SK-N-SH (cell line): ENCODE measurements around the gene PZP. TPM values are rescaled to one million over a fixed set of nuclear protein-coding genes. Genes with fewer than 3 reads are reported as not detected.
A peak's percentile ranks its signal among the peaks of the same experiment; 100 is the strongest.
"Not testable (repeated sequence)": the region's sequence is repeated elsewhere in the genome, so short reads cannot be mapped to it uniquely, and the experiment has no call there.

Experiments used
- CTCF ChIA-PET: fragments of 300-600, 350-600 bp; formaldehyde crosslinking; extraction: SDS; loops from one replicate; lab custom pipeline; 2021; lab: Yijun Ruan, JAX
- POLR2A ChIA-PET: fragments of 350-600 bp; sonication (Branson Sonifier 250); formaldehyde crosslinking; extraction: SDS; loops from one replicate; lab custom pipeline; 2020; ENCODE audit warnings: antibody characterized with exemption, inconsistent platforms; lab: Yijun Ruan, JAX
- DNase-seq: peaks from one replicate; pipeline ENCODE4 v3.0.0; 2012
- H2AFZ ChIP-seq: fragments of 200-600 bp; sonication (generic); 2 replicates; pipeline ENCODE4 v1.8.1; 2016; ENCODE audit warnings: antibody characterized with exemption, mild to moderate bottlenecking, low read depth
- H3F3A ChIP-seq: fragments of 200-600 bp; sonication (generic); replicated peaks from 2 replicates; pipeline ENCODE3; 2016; ENCODE audit warnings: antibody characterized with exemption, mild to moderate bottlenecking; ENCODE audit not compliant: insufficient read depth
- H3K27ac ChIP-seq, 2 experiments: fragments of 200-500 bp in 1 of 2; fragments of 200-600 bp in 1 of 2; sonication (Bioruptor generic) in 1 of 2; sonication (generic), shearing (Covaris generic) in 1 of 2; 2 replicates each; pipeline versions ENCODE4 v1.5.1 to v1.6.1; 2014 to 2016; ENCODE audit warnings: low read depth in 2 of 2, inconsistent platforms in 1 of 2, low read length in 1 of 2, mild to moderate bottlenecking in 1 of 2, mixed read lengths in 1 of 2
- H3K27me3 ChIP-seq: fragments of 200-600 bp; sonication (generic), shearing (Covaris generic); 2 replicates; pipeline ENCODE4 v1.6.1; 2016; ENCODE audit warnings: mixed run types; ENCODE audit not compliant: insufficient read depth
- H3K36me3 ChIP-seq, 2 experiments: fragments of 200-500 bp in 1 of 2; fragments of 200-600 bp in 1 of 2; sonication (Bioruptor generic) in 1 of 2; sonication (generic) in 1 of 2; replicated peaks in 1 of 2; 2 replicates each; pipeline versions ENCODE3 to v1.5.1; 2014 to 2016; ENCODE audit warnings: low read length in 1 of 2, mild to moderate bottlenecking in 1 of 2; ENCODE audit not compliant: insufficient read depth in 2 of 2, control insufficient read depth in 1 of 2
- H3K4me1 ChIP-seq, 2 experiments: fragments of 200-500 bp in 1 of 2; fragments of 200-600 bp in 1 of 2; sonication (Bioruptor generic) in 1 of 2; sonication (generic), shearing (Covaris generic) in 1 of 2; 2 replicates each; pipeline versions ENCODE4 v1.5.1 to v1.6.1; 2014 to 2016; ENCODE audit warnings: low read depth in 1 of 2, low read length in 1 of 2, mixed run types in 1 of 2; ENCODE audit not compliant: insufficient read depth in 2 of 2, control insufficient read depth in 1 of 2
- H3K4me2 ChIP-seq: fragments of 200-600 bp; sonication (generic), shearing (Covaris generic); 2 replicates; pipeline ENCODE4 v1.6.1; 2017; ENCODE audit warnings: mixed run types
- H3K4me3 ChIP-seq, 2 experiments: fragments of 200-500 bp in 1 of 2; fragments of 200-600 bp in 1 of 2; sonication (Bioruptor generic) in 1 of 2; sonication (generic), shearing (Covaris generic) in 1 of 2; 2 replicates each; pipeline versions ENCODE4 v1.5.1 to v1.8.1; 2014 to 2016; ENCODE audit warnings: low read depth in 2 of 2, inconsistent platforms in 1 of 2, low read length in 1 of 2, mild to moderate bottlenecking in 1 of 2, mixed read lengths in 1 of 2, moderate library complexity in 1 of 2
- H3K79me2 ChIP-seq: fragments of 200-600 bp; sonication (generic); 2 replicates; pipeline ENCODE4 v1.8.1; 2017; ENCODE audit warnings: mild to moderate bottlenecking; ENCODE audit not compliant: insufficient read depth
- H3K9ac ChIP-seq: fragments of 200-600 bp; sonication (generic); 2 replicates; pipeline ENCODE4 v1.6.1; 2017; ENCODE audit warnings: mixed run types
- H3K9me2 ChIP-seq: fragments of 200-600 bp; sonication (generic); 2 replicates; pipeline ENCODE4 v1.6.1; 2017; ENCODE audit warnings: mixed run types
- H3K9me3 ChIP-seq: fragments of 200-600 bp; sonication (generic); 2 replicates; pipeline ENCODE4 v1.6.1; 2017; ENCODE audit warnings: mixed run types, mild to moderate bottlenecking, moderate library complexity
- H4K20me1 ChIP-seq: fragments of 200-600 bp; sonication (generic); 2 replicates; pipeline ENCODE4 v1.6.1; 2017; ENCODE audit warnings: mild to moderate bottlenecking, mixed run types; ENCODE audit not compliant: insufficient read depth
- CHD2 ChIP-seq: fragments of 150-350 bp; IDR thresholded peaks from 2 replicates; pipeline ENCODE4 v1.6.1; 2018; ENCODE audit warnings: low read length; ENCODE audit not compliant: partially characterized antibody
- ELF1 ChIP-seq: IDR thresholded peaks from 2 replicates; pipeline ENCODE4 v1.4.0; 2012
- EP300 ChIP-seq, 2 experiments: IDR thresholded peaks; 2 replicates each; pipeline versions ENCODE4 v1.4.0 to v1.6.1; 2012; ENCODE audit warnings: borderline replicate concordance in 1 of 2, low read depth in 1 of 2, low read length in 1 of 2
- JUND ChIP-seq: IDR thresholded peaks from 2 replicates; pipeline ENCODE4 v1.4.0; 2012
- MEF2A ChIP-seq: IDR thresholded peaks from 2 replicates; pipeline ENCODE4 v1.4.0; 2012; ENCODE audit warnings: low read depth, borderline replicate concordance
- MXI1 ChIP-seq: IDR thresholded peaks from 2 replicates; pipeline ENCODE4 v1.6.1; 2012; ENCODE audit warnings: mild to moderate bottlenecking, low read depth, low read length, improper control_type of control experiment
- NFIC ChIP-seq: IDR thresholded peaks from 2 replicates; pipeline ENCODE4 v1.4.0; 2012; ENCODE audit warnings: borderline replicate concordance
- NRF1 ChIP-seq: IDR thresholded peaks from 2 replicates; pipeline ENCODE4 v1.6.1; 2012; ENCODE audit warnings: low read depth, mild to moderate bottlenecking, low read length
- POLR2AphosphoS5 ChIP-seq: IDR thresholded peaks from 2 replicates; pipeline ENCODE4 v1.6.1; 2012; ENCODE audit warnings: low read depth, low read length
- RAD21 ChIP-seq: IDR thresholded peaks from 2 replicates; pipeline ENCODE4 v1.6.1; 2012; ENCODE audit warnings: mild to moderate bottlenecking, low read length
- RCOR1 ChIP-seq: fragments of 150-350 bp; IDR thresholded peaks from 2 replicates; pipeline ENCODE4 v1.6.1; 2017; ENCODE audit warnings: antibody characterized with exemption, low read length
- RXRA ChIP-seq: IDR thresholded peaks from 2 replicates; pipeline ENCODE4 v1.4.0; 2012; ENCODE audit warnings: low read depth, mild to moderate bottlenecking, borderline replicate concordance
- SIN3A ChIP-seq: IDR thresholded peaks from 2 replicates; pipeline ENCODE4 v1.6.1; 2012; ENCODE audit warnings: low read depth, mild to moderate bottlenecking, low read length, moderate library complexity, borderline replicate concordance
- TAF1 ChIP-seq: IDR thresholded peaks from 2 replicates; pipeline ENCODE4 v1.6.1; 2012; ENCODE audit warnings: low read depth, mild to moderate bottlenecking, low read length, moderate library complexity, borderline replicate concordance
- YY1 ChIP-seq: IDR thresholded peaks from 2 replicates; pipeline ENCODE4 v1.4.0; 2012; ENCODE audit warnings: low read depth, mild to moderate bottlenecking
- whole genome bisulfite sequencing: methylation state at CpG from one replicate; pipeline ENCODE4 v1.1.6; 2017; ENCODE audit warnings: low lambda C conversion rate; 5-methylcytosine and 5-hydroxymethylcytosine counted together
- polyA plus RNA-seq, 3 experiments: library from polyadenylated mRNA; depleted of rRNA; stranded (reverse); fragments of >200 nt; gene quantifications; 2 replicates each; pipeline ENCODE4 v1.2.3, GENCODE V29; 2012
- TF ChIP-seq, protein P1 (sequence below): IDR thresholded peaks from 2 replicates; pipeline ENCODE4 v1.6.1; 2012; ENCODE audit warnings: mild to moderate bottlenecking, low read depth, low read length, moderate library complexity
- TF ChIP-seq, protein P2 (sequence below): IDR thresholded peaks from 2 replicates; pipeline ENCODE4 v1.4.0; 2012; ENCODE audit warnings: low read depth, borderline replicate concordance

PZP gene
- polyA plus RNA-seq, 1 of the 3 experiments (the other 2 are of a cell fraction): not detected

DNA sequence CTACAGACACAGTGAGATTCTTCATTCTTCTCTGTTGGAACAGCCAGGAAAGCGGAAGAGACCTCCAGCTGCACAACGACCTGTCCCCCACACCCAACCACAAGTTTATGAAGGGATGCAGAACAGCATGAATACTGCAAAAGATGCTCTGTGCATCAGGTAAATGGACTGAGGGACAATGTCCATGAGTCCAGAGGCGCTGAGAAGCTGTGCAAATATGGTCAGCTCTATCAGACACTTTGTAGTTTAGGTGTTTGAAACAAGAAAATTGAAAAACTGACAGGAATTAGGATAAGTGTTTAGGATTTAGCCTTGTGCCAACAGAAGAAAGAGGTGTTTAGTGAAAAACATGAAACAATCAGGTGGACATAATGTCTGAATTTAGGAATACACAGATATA is 33.1 kb upstream of the PZP start (continued):
- TF ChIP-seq POLR2AphosphoS5 (no peak), JUND (no peak), RAD21 (no peak)

DNA sequence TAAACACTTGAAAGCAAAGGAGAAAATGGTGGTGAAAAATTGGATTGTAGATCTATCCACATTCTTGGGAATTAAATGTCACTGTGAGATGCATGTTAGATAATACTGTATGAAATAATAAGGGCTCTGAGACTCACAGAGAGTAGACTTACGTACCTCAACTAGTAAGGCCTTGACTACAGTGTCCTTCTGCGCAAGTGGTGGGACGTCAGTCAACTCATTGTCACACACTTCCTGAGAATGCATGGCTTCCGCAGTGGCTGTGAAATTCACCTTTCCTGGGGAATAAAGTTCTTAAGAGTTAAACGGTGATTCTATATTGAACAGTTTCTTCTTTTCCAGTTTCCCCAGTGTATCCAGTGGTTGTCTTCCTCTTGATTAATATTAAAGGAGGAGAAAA is 32.6 kb upstream of the PZP start:
- no peak for TF ChIP-seq RCOR1
- TF ChIP-seq, protein P1, sequence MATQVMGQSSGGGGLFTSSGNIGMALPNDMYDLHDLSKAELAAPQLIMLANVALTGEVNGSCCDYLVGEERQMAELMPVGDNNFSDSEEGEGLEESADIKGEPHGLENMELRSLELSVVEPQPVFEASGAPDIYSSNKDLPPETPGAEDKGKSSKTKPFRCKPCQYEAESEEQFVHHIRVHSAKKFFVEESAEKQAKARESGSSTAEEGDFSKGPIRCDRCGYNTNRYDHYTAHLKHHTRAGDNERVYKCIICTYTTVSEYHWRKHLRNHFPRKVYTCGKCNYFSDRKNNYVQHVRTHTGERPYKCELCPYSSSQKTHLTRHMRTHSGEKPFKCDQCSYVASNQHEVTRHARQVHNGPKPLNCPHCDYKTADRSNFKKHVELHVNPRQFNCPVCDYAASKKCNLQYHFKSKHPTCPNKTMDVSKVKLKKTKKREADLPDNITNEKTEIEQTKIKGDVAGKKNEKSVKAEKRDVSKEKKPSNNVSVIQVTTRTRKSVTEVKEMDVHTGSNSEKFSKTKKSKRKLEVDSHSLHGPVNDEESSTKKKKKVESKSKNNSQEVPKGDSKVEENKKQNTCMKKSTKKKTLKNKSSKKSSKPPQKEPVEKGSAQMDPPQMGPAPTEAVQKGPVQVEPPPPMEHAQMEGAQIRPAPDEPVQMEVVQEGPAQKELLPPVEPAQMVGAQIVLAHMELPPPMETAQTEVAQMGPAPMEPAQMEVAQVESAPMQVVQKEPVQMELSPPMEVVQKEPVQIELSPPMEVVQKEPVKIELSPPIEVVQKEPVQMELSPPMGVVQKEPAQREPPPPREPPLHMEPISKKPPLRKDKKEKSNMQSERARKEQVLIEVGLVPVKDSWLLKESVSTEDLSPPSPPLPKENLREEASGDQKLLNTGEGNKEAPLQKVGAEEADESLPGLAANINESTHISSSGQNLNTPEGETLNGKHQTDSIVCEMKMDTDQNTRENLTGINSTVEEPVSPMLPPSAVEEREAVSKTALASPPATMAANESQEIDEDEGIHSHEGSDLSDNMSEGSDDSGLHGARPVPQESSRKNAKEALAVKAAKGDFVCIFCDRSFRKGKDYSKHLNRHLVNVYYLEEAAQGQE: no peak
- TF ChIP-seq RXRA: no peak
- TF ChIP-seq MEF2A: no peak
- TF ChIP-seq NRF1: no peak
- TF ChIP-seq YY1: no peak
- TF ChIP-seq CHD2: no peak
- no peak for TF ChIP-seq JUND
- TF ChIP-seq, protein P2, sequence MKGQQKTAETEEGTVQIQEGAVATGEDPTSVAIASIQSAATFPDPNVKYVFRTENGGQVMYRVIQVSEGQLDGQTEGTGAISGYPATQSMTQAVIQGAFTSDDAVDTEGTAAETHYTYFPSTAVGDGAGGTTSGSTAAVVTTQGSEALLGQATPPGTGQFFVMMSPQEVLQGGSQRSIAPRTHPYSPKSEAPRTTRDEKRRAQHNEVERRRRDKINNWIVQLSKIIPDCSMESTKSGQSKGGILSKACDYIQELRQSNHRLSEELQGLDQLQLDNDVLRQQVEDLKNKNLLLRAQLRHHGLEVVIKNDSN: no peak
- no peak for TF ChIP-seq NFIC
- TF ChIP-seq MXI1: no peak
- no peak for TF ChIP-seq EP300 (IDR thresholded peaks at IDR 0.05; ENCODE audit: borderline replicate concordance in 1 of 2, low read depth in 1 of 2, low read length in 1 of 2)
- TF ChIP-seq TAF1: no peak
- TF ChIP-seq ELF1: no peak
- TF ChIP-seq SIN3A: no peak
- TF ChIP-seq, all 33 proteins: peak for 0
- H3K79me2 ChIP-seq: no peaks in the 10 kb centered on the region
- 73% methylated on average over 5 of the region's 5 CpGs for WGBS

DNA sequence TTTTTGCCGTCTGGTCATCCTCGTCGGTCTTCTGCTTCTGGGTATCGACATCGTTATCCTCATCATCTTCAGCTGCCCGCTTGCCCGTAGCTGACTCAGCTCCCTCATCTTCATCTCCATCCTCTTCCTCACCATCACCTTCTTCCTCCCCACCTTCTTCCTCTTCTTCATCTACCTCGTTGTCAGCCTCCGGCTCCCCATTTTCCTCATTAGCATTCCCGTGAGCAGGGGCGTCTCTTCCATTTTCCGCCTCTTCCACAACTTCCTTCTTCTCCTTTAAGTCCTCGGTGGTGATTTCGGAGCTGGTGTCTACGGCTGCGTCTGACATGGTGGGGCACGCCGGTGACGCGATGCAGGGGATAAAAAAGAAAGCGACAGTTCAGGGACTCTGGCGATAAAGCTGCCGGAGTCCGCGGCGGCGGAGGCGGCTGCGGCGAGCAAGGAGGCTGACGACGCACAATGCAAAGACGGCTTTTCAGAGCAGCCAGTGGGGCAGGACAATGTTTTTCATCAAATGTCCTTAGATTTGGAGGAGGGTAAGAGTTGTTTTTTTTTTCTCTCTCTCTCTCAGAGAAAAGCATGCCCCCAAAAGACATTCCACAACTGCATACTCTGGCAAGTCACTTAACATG is 31.9 kb upstream of the PZP start:
- H3K9ac ChIP-seq, DNase-seq, H3K79me2 ChIP-seq, H3K27ac ChIP-seq, H3K36me3 ChIP-seq, H3K4me2 ChIP-seq, CTCF ChIA-PET, H3K9me3 ChIP-seq, H3K4me1 ChIP-seq, H3K27me3 ChIP-seq, H3K9me2 ChIP-seq, H4K20me1 ChIP-seq, H3K4me3 ChIP-seq, H3F3A ChIP-seq, POLR2A ChIA-PET: not testable (repeated sequence)
- H2AFZ ChIP-seq: peak overlapping the region; percentile 46; the same call in 1 of the 2 replicates
- 43% methylated on average over 33 of the region's 33 CpGs for WGBS

More for the DNA sequence above, 32.6 kb upstream of the PZP start:
- H3K9me2 ChIP-seq: no peaks in the 10 kb centered on the region
- ChIA-PET POLR2A (no interaction called here), CTCF (no interaction called here)
- no peak overlapping the region for H3K9ac ChIP-seq
- DNase-seq: no peak
- H3F3A ChIP-seq: no peaks in the 10 kb centered on the region
- H3K27ac ChIP-seq: no peak overlapping the region
- no peaks in the 10 kb centered on the region for H4K20me1 ChIP-seq
- H3K4me2 ChIP-seq: no peak overlapping the region
- H3K4me3 ChIP-seq: no peak overlapping the region
- H3K36me3 ChIP-seq: no peaks in the 10 kb centered on the region
- H3K9me3 ChIP-seq: no peaks in the 10 kb centered on the region
- peaks cover 8% of the 10 kb centered on the region; the same call in 1 of the 2 replicates for H3K27me3 ChIP-seq
- peak overlapping the region; percentile 46; the same call in 1 of the 2 replicates for H2AFZ ChIP-seq
- H3K4me1 ChIP-seq: no peaks in the 10 kb centered on the region
